DND-41 (cell line): ENCODE results near the gene ZNF273.
"Not testable (repeated sequence)": the region's sequence is repeated elsewhere in the genome, so short reads cannot be mapped to it uniquely, and the experiment has no call there.

ENCODE experiments used
- CTCF ChIP-seq: IDR thresholded peaks from 2 replicates; pipeline ENCODE4 v1.5.1; 2012; ENCODE audit warnings: borderline replicate concordance, low read length, moderate library complexity, mild to moderate bottlenecking; ENCODE audit not compliant: poor library complexity, severe bottlenecking; ENCODE audit errors: extremely low read depth
- EZH2 ChIP-seq: IDR thresholded peaks from 3 replicates; pipeline ENCODE4 v1.6.1; 2012; ENCODE audit warnings: borderline replicate concordance, low read depth, mild to moderate bottlenecking, moderate library complexity, low read length, inconsistent platforms; ENCODE audit not compliant: severe bottlenecking

- TF ChIP-seq CTCF, EZH2: not testable (repeated sequence)
Observed at GRCh38 chr7:64950673-64951072, 47.6 kb downstream of the ZNF273 start.
